Measurements from ENCODE around the gene ZFYVE26. TPM values are rescaled to one million over a fixed set of nuclear protein-coding genes. Genes with fewer than 3 reads are reported as not detected.

Gene ZFYVE26
- total RNA-seq, 1 experiment from 2014 or later: 13.2 TPM

- Histone ChIP-seq H3K4me1 (ENCODE audit: control insufficient read depth in 1 of 2, insufficient read depth in 2 of 2, low read length in 2 of 2) (no peaks in the 10 kb centered on the region), H3K9me2 (ENCODE audit: insufficient read depth) (no peaks in the 10 kb centered on the region), H4K20me1 (ENCODE audit: insufficient read depth) (no peaks in the 10 kb centered on the region), H3K27me3 (ENCODE audit: insufficient read depth, low read length) (no peaks in the 10 kb centered on the region), H3K9ac (ENCODE audit: low read length) (no peak overlapping the region), H3K27ac (ENCODE audit: low read depth, low read length) (no peak overlapping the region), H3K36me3 (ENCODE audit: control insufficient read depth in 1 of 2, insufficient read depth in 2 of 2, low read length in 2 of 2) (peaks cover 23 to 24% of the 10 kb centered on the region in 2 experiments), H3K4me3 (replicated peaks in 1 of 2; ENCODE audit: low read depth in 1 of 2, low read length in 2 of 2) (no peak overlapping the region), H3K4me2 (ENCODE audit: low read length) (no peak overlapping the region), H2AFZ (ENCODE audit: low read depth, low read length, poor library complexity, severe bottlenecking) (no peak overlapping the region), H3K9me3 (ENCODE audit: control insufficient read depth in 1 of 2, insufficient read depth in 1 of 2, low read depth in 1 of 2, low read length in 2 of 2) (no peaks in the 10 kb centered on the region), H3K79me2 (ENCODE audit: insufficient read depth, low read length) (no peaks in the 10 kb centered on the region)
- no peak for ATAC-seq
- ChIA-PET POLR2A (no interaction called here), RAD21 (ENCODE audit: low non-redundant PET in 1 of 2, low total read pairs in 2 of 2, uncharacterized antibody in 2 of 2, unreplicated experiment in 2 of 2) (no interaction called here), CTCF (no interaction called here)
- TF ChIP-seq EZH2phosphoT487 (IDR thresholded peaks at IDR 0.05; ENCODE audit: borderline replicate concordance) (no peak), FOSL1 (IDR thresholded peaks at IDR 0.05; ENCODE audit: low read depth) (no peak), JUND (IDR thresholded peaks at IDR 0.05) (no peak), CBX3 (IDR thresholded peaks at IDR 0.05; ENCODE audit: low read depth) (no peak), REST (IDR thresholded peaks at IDR 0.05; ENCODE audit: low read depth) (no peak), ATF3 (IDR thresholded peaks at IDR 0.05) (no peak), MAX (IDR thresholded peaks at IDR 0.05) (no peak), CTCF (IDR thresholded peaks at IDR 0.05 in 2 of 3, conservative IDR thresholded peaks at IDR 0.05 in 1 of 3; ENCODE audit: borderline replicate concordance in 1 of 3, insufficient read depth in 1 of 3, low read depth in 2 of 3, low read length in 2 of 3) (no peak), CEBPB (IDR thresholded peaks at IDR 0.05; ENCODE audit: low read depth) (no peak), EZH2 (IDR thresholded peaks at IDR 0.05) (no peak), ZBTB33 (IDR thresholded peaks at IDR 0.05; ENCODE audit: extremely low read depth, insufficient replicate concordance, low read length) (no peak), POLR2AphosphoS5 (IDR thresholded peaks at IDR 0.05; ENCODE audit: low read depth, low read length) (no peak)
- intact Hi-C loops (cut with micrococcal nuclease): no loop called here
- DNase-seq (ENCODE audit: low read depth, low spot score): no peak
- no TSS peak for BruUV-seq (replicated peaks)
Observed at GRCh38 chr14:67798731-67799130, 17.7 kb downstream of the ZFYVE26 start.
